Measurements from ENCODE around the gene CD52. TPM values are rescaled to one million over a fixed set of nuclear protein-coding genes. Genes with fewer than 3 reads are reported as not detected.

Gene CD52
- total RNA-seq, 1 donor from 2014 or later = 541 TPM

DNA sequence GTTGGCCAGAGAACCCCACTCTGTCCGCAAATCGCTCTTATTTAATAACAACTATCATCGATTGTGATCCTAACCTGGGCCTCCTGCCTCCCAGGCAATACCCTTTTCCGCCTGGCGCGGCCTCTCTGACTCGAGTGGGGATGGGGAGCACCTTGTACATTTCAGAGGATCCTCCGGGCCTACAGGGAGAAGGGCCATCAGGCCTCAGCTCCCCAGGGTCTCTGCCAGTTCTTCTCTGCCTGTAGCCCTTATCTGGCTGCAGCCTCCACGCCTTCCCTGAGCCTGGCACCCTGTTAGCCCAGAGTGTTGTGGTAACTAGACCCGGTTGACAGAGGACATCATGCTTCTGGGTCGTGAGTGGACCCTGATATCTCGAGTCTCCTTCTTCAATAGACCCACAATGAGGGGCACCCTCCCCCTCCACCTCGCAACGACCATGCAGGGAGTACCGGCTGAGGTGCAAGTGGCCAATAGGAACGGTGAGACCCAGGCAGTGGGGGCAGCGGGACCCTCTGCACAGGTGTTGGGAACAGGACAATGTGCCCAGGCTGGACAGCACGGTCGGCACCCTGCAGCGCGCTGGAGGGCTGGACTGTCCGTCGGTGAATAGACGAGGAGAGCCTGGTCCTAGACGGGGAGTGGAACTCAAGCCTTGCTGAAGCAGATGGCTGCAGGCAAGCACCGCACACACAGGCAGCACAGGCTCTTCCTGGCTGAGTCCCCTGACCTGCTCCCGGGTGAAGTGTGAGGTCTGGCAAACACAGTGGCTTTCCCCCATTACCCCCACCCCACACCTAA, 43.2 kb downstream of the CD52 start:
- H3K4me1 ChIP-seq = peaks cover 19% of the 10 kb centered on the region
- TF ChIP-seq, protein P1, sequence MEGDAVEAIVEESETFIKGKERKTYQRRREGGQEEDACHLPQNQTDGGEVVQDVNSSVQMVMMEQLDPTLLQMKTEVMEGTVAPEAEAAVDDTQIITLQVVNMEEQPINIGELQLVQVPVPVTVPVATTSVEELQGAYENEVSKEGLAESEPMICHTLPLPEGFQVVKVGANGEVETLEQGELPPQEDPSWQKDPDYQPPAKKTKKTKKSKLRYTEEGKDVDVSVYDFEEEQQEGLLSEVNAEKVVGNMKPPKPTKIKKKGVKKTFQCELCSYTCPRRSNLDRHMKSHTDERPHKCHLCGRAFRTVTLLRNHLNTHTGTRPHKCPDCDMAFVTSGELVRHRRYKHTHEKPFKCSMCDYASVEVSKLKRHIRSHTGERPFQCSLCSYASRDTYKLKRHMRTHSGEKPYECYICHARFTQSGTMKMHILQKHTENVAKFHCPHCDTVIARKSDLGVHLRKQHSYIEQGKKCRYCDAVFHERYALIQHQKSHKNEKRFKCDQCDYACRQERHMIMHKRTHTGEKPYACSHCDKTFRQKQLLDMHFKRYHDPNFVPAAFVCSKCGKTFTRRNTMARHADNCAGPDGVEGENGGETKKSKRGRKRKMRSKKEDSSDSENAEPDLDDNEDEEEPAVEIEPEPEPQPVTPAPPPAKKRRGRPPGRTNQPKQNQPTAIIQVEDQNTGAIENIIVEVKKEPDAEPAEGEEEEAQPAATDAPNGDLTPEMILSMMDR (IDR thresholded peaks at IDR 0.05) = no peak
- no peak for DNase-seq
- H3K27me3 ChIP-seq (ENCODE audit: low read depth) = peaks cover 70% of the 10 kb centered on the region
- no peak overlapping the region for H3K27ac ChIP-seq
- H3K9me3 ChIP-seq = no peaks in the 10 kb centered on the region
- intact Hi-C loops (cut with DNase I) = no loop called here
- no peak for ATAC-seq
- H3K4me3 ChIP-seq = peak overlapping the region; percentile 36
- H3K36me3 ChIP-seq = no peaks in the 10 kb centered on the region

DNA sequence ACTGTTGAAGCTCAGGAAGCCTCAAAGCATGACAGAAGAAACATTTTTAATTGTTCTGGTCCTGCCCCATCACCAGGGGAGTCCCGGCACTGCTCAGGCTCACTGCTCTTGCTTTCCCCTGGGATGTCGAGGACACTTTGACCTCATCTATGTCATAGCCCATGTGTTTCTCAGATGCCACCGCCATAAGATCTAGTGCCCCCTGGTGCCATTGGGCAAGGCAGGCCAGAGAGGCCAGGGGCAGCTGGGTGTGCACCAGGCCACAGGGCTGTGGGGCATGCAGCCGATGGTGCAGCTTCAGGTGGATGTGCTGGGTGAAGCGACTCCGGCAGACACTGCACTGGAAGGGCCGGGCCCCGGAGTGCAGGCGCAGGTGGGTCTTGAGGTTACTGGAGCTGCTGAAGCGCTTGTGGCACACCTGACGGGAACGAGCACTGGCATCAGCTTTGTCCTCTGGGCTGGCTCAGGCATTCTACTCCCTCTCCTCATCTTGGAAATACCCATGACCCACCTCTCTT, 43.9 kb downstream of the CD52 start:
- TF ChIP-seq, protein P1 (IDR thresholded peaks at IDR 0.05) = no peak
- no peak for ATAC-seq

DNA sequence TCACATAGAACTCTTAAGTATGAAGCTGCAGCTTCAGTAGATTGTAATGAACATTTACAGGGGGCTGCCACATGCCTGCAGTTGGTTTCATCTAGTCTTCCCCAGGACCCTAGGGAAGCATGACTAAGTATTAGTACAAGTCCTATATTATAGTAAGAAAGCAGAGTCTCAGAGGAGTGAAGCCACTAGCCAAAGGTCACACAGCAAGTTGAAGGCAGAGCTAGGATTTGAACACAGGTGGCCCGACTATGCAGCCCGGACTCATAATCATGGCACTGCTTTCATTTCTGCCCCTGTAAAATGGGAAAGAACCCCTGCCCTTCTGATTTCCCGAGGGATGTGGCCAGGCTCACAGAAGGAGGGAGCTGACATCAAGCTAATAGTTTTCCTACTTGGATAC, 44.6 kb downstream of the CD52 start:
- Histone ChIP-seq H3K27me3 (ENCODE audit: low read depth) (peaks cover 67% of the 10 kb centered on the region), H3K27ac (no peak overlapping the region), H3K4me3 (no peak overlapping the region), H3K9me3 (no peaks in the 10 kb centered on the region), H3K4me1 (peaks cover 19% of the 10 kb centered on the region), H3K36me3 (no peaks in the 10 kb centered on the region)
- intact Hi-C loops (cut with DNase I) = no loop called here
- ATAC-seq = no peak
- TF ChIP-seq, protein P1 (IDR thresholded peaks at IDR 0.05) = no peak
- no peak for DNase-seq

More for the DNA sequence above, 43.9 kb downstream of the CD52 start:
- DNase-seq = no peak
- H3K27ac ChIP-seq = no peak overlapping the region
- peaks cover 70% of the 10 kb centered on the region for H3K27me3 ChIP-seq (ENCODE audit: low read depth)
- H3K9me3 ChIP-seq = no peaks in the 10 kb centered on the region
- peaks cover 19% of the 10 kb centered on the region for H3K4me1 ChIP-seq
- H3K36me3 ChIP-seq = no peaks in the 10 kb centered on the region
- no peak overlapping the region for H3K4me3 ChIP-seq
- intact Hi-C loops (cut with DNase I) = no loop called here

DNA sequence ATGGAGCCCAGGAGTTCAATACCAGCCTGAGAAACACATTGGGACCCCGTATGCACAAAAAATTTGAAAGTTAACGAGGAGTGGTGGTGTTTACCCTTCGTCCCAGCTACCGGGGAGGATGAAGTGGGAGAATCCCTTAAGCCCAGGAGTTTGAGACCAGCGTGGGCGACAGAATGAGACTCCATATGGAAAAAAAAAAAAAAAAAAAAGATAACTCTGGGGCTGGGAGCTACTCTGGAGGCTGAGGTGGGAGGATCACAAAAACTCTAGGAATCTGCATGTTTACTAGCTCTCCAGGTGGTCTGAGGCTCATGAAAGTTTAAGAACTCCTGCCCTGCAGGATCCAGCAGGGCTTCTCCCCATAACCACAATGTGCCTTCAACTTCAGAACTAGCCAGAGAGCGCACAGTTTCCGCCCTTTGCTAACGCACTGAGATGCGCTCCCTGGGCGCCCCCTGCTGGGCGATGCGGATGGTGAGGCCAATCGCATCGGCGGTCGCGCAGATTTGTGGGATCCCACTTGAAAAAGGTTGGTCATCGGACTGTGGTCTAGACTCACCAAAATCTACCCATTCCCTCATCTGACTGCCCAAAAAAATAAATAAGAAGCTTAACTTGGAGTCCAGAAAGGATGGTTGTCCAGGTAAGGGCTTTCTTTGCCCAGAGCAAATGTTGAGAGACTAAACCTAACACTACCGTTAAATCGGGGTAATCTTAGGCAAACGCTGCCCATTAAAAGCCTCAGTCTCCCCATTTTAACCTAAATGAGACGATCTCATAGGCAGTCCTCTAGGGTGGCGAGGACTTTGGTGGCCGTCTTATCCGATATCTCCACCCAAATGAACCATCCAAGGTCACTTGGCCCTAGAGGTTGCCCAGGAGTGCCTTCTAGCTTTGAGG, 46.0 kb downstream of the CD52 start:
- intact Hi-C loops (cut with DNase I) = no loop called here
- Histone ChIP-seq H3K4me3 (no peak overlapping the region), H3K4me1 (peaks cover 19% of the 10 kb centered on the region), H3K9me3 (no peaks in the 10 kb centered on the region), H3K36me3 (no peaks in the 10 kb centered on the region), H3K27ac (no peak overlapping the region), H3K27me3 (ENCODE audit: low read depth) (peaks cover 55% of the 10 kb centered on the region)
- TF ChIP-seq, protein P1 (IDR thresholded peaks at IDR 0.05) = peak; percentile 95
- ATAC-seq (peak; percentile 86 to 88), DNase-seq (peak; percentile 91)

DNA sequence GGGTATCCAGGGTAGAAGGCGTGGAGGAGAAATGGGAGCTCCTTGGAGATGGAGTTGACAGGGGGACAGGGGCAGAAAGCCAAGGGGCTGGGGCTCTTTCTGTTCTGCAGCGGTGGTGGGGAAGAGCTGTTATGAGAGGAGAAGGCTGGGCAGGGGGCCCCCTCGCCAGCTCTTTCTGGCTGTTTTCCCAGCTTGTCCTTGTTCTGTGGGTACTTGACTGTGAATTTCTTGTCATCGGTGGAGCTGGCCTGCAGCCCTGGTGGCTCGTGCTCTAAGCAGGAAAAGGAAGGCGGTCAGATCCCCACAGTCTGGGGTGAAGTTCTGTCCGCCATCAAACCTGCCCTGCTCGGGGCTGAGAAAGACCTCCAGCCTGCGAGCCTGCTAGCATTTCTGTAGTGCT, 47.2 kb downstream of the CD52 start:
- ATAC-seq (no peak), DNase-seq (no peak)
- Histone ChIP-seq H3K27me3 (ENCODE audit: low read depth) (peaks cover 49% of the 10 kb centered on the region), H3K4me3 (no peak overlapping the region), H3K36me3 (no peaks in the 10 kb centered on the region), H3K4me1 (peaks cover 17% of the 10 kb centered on the region), H3K27ac (no peak overlapping the region), H3K9me3 (no peaks in the 10 kb centered on the region)
- TF ChIP-seq, protein P1 (IDR thresholded peaks at IDR 0.05) = no peak
- intact Hi-C loops (cut with DNase I) = no loop called here
